IMR-90 (cell line): ENCODE data around the gene HOGA1. TPM values are rescaled to one million over a fixed set of nuclear protein-coding genes. Genes with fewer than 3 reads are reported as not detected.
"Not testable (repeated sequence)": the region's sequence is repeated elsewhere in the genome, so short reads cannot be mapped to it uniquely, and the experiment has no call there.

Source experiments
- ATAC-seq: fragments of 200-7000 bp; cut with Tn5 transposase; 2 replicates; pipeline ENCODE4 v1.9.1; 2020; ENCODE audit warnings: low read depth, mild to moderate bottlenecking, moderate library complexity
- BruUV-seq: library from RNA; stranded (reverse); fragments of 400-500 nt; replicated peaks from 2 replicates; lab custom pipeline; 2021; lab: Mats Ljungman, UMichigan
- CTCF ChIA-PET: fragments of 300-600 bp; formaldehyde crosslinking; extraction: SDS; loops from one replicate; lab custom pipeline; 2021; ENCODE audit warnings: antibody characterized with exemption; lab: Yijun Ruan, JAX
- POLR2A ChIA-PET: fragments of 300-600 bp; sonication (Branson Sonifier 250); formaldehyde crosslinking; loops from one replicate; lab custom pipeline; 2022; ENCODE audit warnings: antibody characterized with exemption; ENCODE audit not compliant: unreplicated experiment; lab: Charles Lee
- DNase-seq: peaks from one replicate; pipeline ENCODE4 v3.0.0; 2013
- H2AFZ ChIP-seq: replicated peaks from 2 replicates; pipeline ENCODE3; 2013; ENCODE audit warnings: low read length, mild to moderate bottlenecking; ENCODE audit not compliant: poor library complexity
- H2AK5ac ChIP-seq: 2 replicates; pipeline ENCODE4 v1.6.1; 2013; ENCODE audit warnings: low read depth, low read length, inconsistent platforms
- H2AK9ac ChIP-seq: replicated peaks from 2 replicates; pipeline ENCODE3; 2013; ENCODE audit warnings: mild to moderate bottlenecking, low read depth, low read length, moderate library complexity; ENCODE audit not compliant: poor library complexity
- H2BK120ac ChIP-seq: 2 replicates; pipeline ENCODE4 v1.6.1; 2013; ENCODE audit warnings: low read depth, low read length, inconsistent platforms
- H2BK15ac ChIP-seq: 3 replicates; pipeline ENCODE4 v1.6.1; 2013; ENCODE audit warnings: low read depth, low read length, inconsistent platforms
- H2BK20ac ChIP-seq: 2 replicates; pipeline ENCODE4 v1.6.1; 2013; ENCODE audit warnings: low read depth, mild to moderate bottlenecking, inconsistent platforms, low read length, moderate library complexity
- H2BK5ac ChIP-seq: 2 replicates; pipeline ENCODE4 v1.6.1; 2013; ENCODE audit warnings: mild to moderate bottlenecking, low read depth, low read length, inconsistent platforms; ENCODE audit not compliant: poor library complexity, severe bottlenecking
- H3K14ac ChIP-seq: replicated peaks from 2 replicates; pipeline ENCODE4 v1.6.1; 2013; ENCODE audit warnings: low read depth, low read length, inconsistent platforms
- H3K18ac ChIP-seq: 2 replicates; pipeline ENCODE4 v1.6.1; 2013; ENCODE audit warnings: low read depth, low read length, control low read depth
- H3K23ac ChIP-seq: 2 replicates; pipeline ENCODE4 v1.6.1; 2013; ENCODE audit warnings: low read depth, low read length, inconsistent platforms
- H3K27ac ChIP-seq: 2 replicates; pipeline ENCODE4 v1.5.1; 2013; ENCODE audit warnings: mild to moderate bottlenecking, control low read depth, low read length; ENCODE audit not compliant: insufficient read depth
- H3K27me3 ChIP-seq: 2 replicates; pipeline ENCODE4 v1.6.1; 2013; ENCODE audit warnings: low read length; ENCODE audit not compliant: control insufficient read depth, insufficient read depth
- H3K36me3 ChIP-seq: 2 replicates; pipeline ENCODE4 v1.6.1; 2013; ENCODE audit warnings: low read length, mixed read lengths; ENCODE audit not compliant: control insufficient read depth, insufficient read depth
- H3K4ac ChIP-seq: 2 replicates; pipeline ENCODE4 v1.6.1; 2013; ENCODE audit warnings: low read depth, low read length, inconsistent platforms
- H3K4me1 ChIP-seq: 2 replicates; pipeline ENCODE4 v1.6.1; 2013; ENCODE audit warnings: low read length, mixed read lengths; ENCODE audit not compliant: control insufficient read depth, insufficient read depth
- H3K4me2 ChIP-seq: 2 replicates; pipeline ENCODE4 v1.6.1; 2013; ENCODE audit warnings: low read depth, mild to moderate bottlenecking, control low read depth, low read length, moderate library complexity
- H3K4me3 ChIP-seq: 2 replicates; pipeline ENCODE4 v1.5.1; 2013; ENCODE audit warnings: low read depth, mild to moderate bottlenecking, control low read depth, low read length, moderate library complexity; ENCODE audit not compliant: insufficient read depth
- H3K56ac ChIP-seq: 2 replicates; pipeline ENCODE4 v1.6.1; 2013; ENCODE audit warnings: low read length, inconsistent platforms; ENCODE audit not compliant: insufficient read depth; ENCODE audit errors: extremely low read depth
- H3K79me1 ChIP-seq, 2 experiments: 2 replicates each; pipeline ENCODE4 v1.6.1; 2013; ENCODE audit warnings: low read length in 2 of 2, inconsistent platforms in 1 of 2, low read depth in 1 of 2
- H3K9ac ChIP-seq: 2 replicates; pipeline ENCODE4 v1.6.1; 2013; ENCODE audit warnings: low read depth, low read length, control low read depth
- H3K9me1 ChIP-seq: 2 replicates; pipeline ENCODE4 v1.6.1; 2013; ENCODE audit warnings: low read length, inconsistent platforms; ENCODE audit not compliant: insufficient read depth
- H3K9me3 ChIP-seq: 2 replicates; pipeline ENCODE4 v1.6.1; 2013; ENCODE audit warnings: low read length; ENCODE audit not compliant: control insufficient read depth, insufficient read depth
- H4K20me1 ChIP-seq: 2 replicates; pipeline ENCODE4 v1.6.1; 2013; ENCODE audit warnings: low read length, inconsistent platforms; ENCODE audit not compliant: insufficient read depth
- H4K5ac ChIP-seq: 2 replicates; pipeline ENCODE4 v1.6.1; 2013; ENCODE audit warnings: mild to moderate bottlenecking, low read depth, low read length, control low read depth
- H4K8ac ChIP-seq, 2 experiments: 2 replicates each; pipeline ENCODE4 v1.6.1; 2013; ENCODE audit warnings: low read depth in 2 of 2, low read length in 2 of 2, control low read depth in 1 of 2, inconsistent platforms in 1 of 2
- H4K91ac ChIP-seq: 2 replicates; pipeline ENCODE4 v1.6.1; 2013; ENCODE audit warnings: low read depth, low read length, inconsistent platforms; ENCODE audit not compliant: insufficient read depth
- BHLHE40 ChIP-seq: fragments of 150-350 bp; IDR thresholded peaks from 2 replicates; pipeline ENCODE4 v1.6.1; 2016; ENCODE audit warnings: mild to moderate bottlenecking, low read depth, low read length
- POLR2A ChIP-seq: IDR thresholded peaks from 2 replicates; pipeline ENCODE4 v1.6.1; 2012; ENCODE audit warnings: mild to moderate bottlenecking, low read depth, low read length
- USF2 ChIP-seq: fragments of 150-350 bp; IDR thresholded peaks from 2 replicates; pipeline ENCODE4 v1.6.1; 2017; ENCODE audit warnings: mild to moderate bottlenecking, antibody characterized with exemption, low read length, low read depth
- WGBS, 2 experiments: methylation state at CpG; one replicate each; pipeline versions ENCODE4 v1.1.5 to v1.1.7; 2013; ENCODE audit warnings: missing lambda C conversion rate in 2 of 2; ENCODE audit not compliant: insufficient read length in 1 of 2; ENCODE audit errors: extremely low coverage in 2 of 2; 5-methylcytosine and 5-hydroxymethylcytosine counted together
- dilution Hi-C: fragments of 300-500 bp; cut with HindIII; formaldehyde crosslinking; loops from one replicate; pipeline ENCODE4 v1.14.3; 2018; ENCODE audit warnings: low sequenced_read_pairs; ENCODE audit not compliant: unreplicated experiment
- in situ Hi-C: fragments of 300-500 bp; cut with MboI; formaldehyde crosslinking; loops from 3 replicates; pipeline ENCODE4 v1.14.3; 2019; ENCODE audit warnings: low sequenced_read_pairs, inconsistent platforms, mixed read lengths
- intact Hi-C: fragments of 100-400 bp; cut with micrococcal nuclease; formaldehyde crosslinking; loops from 2 replicates; pipeline ENCODE4 v1.10.0; 2022
- polyA plus RNA-seq, 3 experiments: library from polyadenylated mRNA; depleted of rRNA; stranded (reverse); fragments of >200 nt; gene quantifications; 2 replicates each; pipeline ENCODE4 v1.2.3, GENCODE V29; 2012; ENCODE audit warnings: low replicate concordance in 1 of 3
- total RNA-seq: library from RNA; depleted of rRNA; stranded (reverse); fragments of >200 nt; gene quantifications from 2 replicates; pipeline ENCODE4 v1.2.3, GENCODE V29; 2012

HOGA1 gene
- total and polyA plus RNA-seq, 2 of the 4 experiments (the other 2 are of a cell fraction), result 0.36 to 0.41 TPM

- TF ChIP-seq USF2 (no peak), BHLHE40 (no peak), POLR2A (no peak)
Observed at GRCh38 chr10:97640868-97641811, 57.0 kb downstream of the HOGA1 start (continued).

- BruUV-seq, H4K91ac ChIP-seq, in situ Hi-C loops, dilution Hi-C loops, H3K14ac ChIP-seq, H3K9me3 ChIP-seq, H2BK15ac ChIP-seq, H2AFZ ChIP-seq, H3K4me2 ChIP-seq, ATAC-seq, H2BK20ac ChIP-seq, H3K27me3 ChIP-seq, H3K56ac ChIP-seq, H3K27ac ChIP-seq, H4K5ac ChIP-seq, H3K4me3 ChIP-seq, H3K18ac ChIP-seq, H2AK5ac ChIP-seq, H4K8ac ChIP-seq, H2AK9ac ChIP-seq, POLR2A ChIA-PET, H3K23ac ChIP-seq, H3K9ac ChIP-seq, H3K4me1 ChIP-seq, H3K4ac ChIP-seq, DNase-seq, H2BK5ac ChIP-seq, H3K9me1 ChIP-seq, H2BK120ac ChIP-seq: not testable (repeated sequence)
- peaks cover 10 to 45% of the 10 kb centered on the region in 2 experiments; a peak in 3 of 4 replicates for H3K79me1 ChIP-seq
- intact Hi-C loops, result loop anchor here (5.0 kb wide), 1 partner anchor 145 kb away; the partner anchor contains the start of genes MMS19 and UBTD1
- H3K36me3 ChIP-seq, result peaks cover 12% of the 10 kb centered on the region
- CTCF ChIA-PET, result interaction anchor here (0.7 kb wide), 1 partner anchor 90 kb away, joined by 5 read pairs; no protein-coding TSS in a partner anchor
- WGBS, 2 experiments, result 100% methylated on average over 1 of the region's 13 CpGs
- peaks cover 12% of the 10 kb centered on the region; the same call in 1 of the 2 replicates for H4K20me1 ChIP-seq
Observed at GRCh38 chr10:97642471-97643159, 58.4 kb downstream of the HOGA1 start.
